Neural cell (in vitro differentiated cells): Measurements from ENCODE around the gene RSPH9.

ENCODE experiments used
- EZH2 ChIP-seq: fragments of 200-600, 300-800 bp; shearing (Covaris generic), sonication (generic); IDR thresholded peaks from 2 replicates; pipeline ENCODE4 v1.6.1; 2014; ENCODE audit warnings: antibody characterized with exemption, low read length, borderline replicate concordance, mild to moderate bottlenecking; ENCODE audit not compliant: insufficient read depth, poor library complexity, severe bottlenecking
- POLR2AphosphoS5 ChIP-seq: IDR thresholded peaks from 2 replicates; pipeline ENCODE4 v1.6.1; 2012
- SMC3 ChIP-seq: fragments of 450-650 bp; conservative IDR thresholded peaks from 2 replicates; pipeline ENCODE4 v1.6.1; 2014; ENCODE audit warnings: antibody characterized with exemption, mild to moderate bottlenecking, moderate library complexity; ENCODE audit not compliant: poor library complexity
- TF ChIP-seq, protein P1 (sequence below): fragments of 450-650 bp; IDR thresholded peaks from 2 replicates; pipeline ENCODE4 v1.5.1; 2014; ENCODE audit warnings: antibody characterized with exemption, mild to moderate bottlenecking, moderate library complexity; ENCODE audit not compliant: poor library complexity, severe bottlenecking

GRCh38 chr6:43621836-43622180 is 23.0 kb upstream of the RSPH9 start:
- no peak for TF ChIP-seq POLR2AphosphoS5
- no peak for TF ChIP-seq EZH2
- TF ChIP-seq, protein P1, sequence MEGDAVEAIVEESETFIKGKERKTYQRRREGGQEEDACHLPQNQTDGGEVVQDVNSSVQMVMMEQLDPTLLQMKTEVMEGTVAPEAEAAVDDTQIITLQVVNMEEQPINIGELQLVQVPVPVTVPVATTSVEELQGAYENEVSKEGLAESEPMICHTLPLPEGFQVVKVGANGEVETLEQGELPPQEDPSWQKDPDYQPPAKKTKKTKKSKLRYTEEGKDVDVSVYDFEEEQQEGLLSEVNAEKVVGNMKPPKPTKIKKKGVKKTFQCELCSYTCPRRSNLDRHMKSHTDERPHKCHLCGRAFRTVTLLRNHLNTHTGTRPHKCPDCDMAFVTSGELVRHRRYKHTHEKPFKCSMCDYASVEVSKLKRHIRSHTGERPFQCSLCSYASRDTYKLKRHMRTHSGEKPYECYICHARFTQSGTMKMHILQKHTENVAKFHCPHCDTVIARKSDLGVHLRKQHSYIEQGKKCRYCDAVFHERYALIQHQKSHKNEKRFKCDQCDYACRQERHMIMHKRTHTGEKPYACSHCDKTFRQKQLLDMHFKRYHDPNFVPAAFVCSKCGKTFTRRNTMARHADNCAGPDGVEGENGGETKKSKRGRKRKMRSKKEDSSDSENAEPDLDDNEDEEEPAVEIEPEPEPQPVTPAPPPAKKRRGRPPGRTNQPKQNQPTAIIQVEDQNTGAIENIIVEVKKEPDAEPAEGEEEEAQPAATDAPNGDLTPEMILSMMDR, result no peak
- no peak for TF ChIP-seq SMC3
